OCI-LY7 (cell line): Measurements from ENCODE around the gene ARL2.

Experiments
- EZH2phosphoT487 ChIP-seq: fragments of 200-600 bp; sonication (generic); IDR thresholded peaks from 2 replicates; pipeline ENCODE4 v1.6.1; 2018; ENCODE audit warnings: low read depth, borderline replicate concordance, mild to moderate bottlenecking, mixed run types, antibody characterized with exemption, low read length, moderate library complexity, mixed read lengths
- TF ChIP-seq, protein P1 (sequence below): fragments of 200-600 bp; sonication (generic); conservative IDR thresholded peaks from 2 replicates; pipeline ENCODE4 v1.5.1; 2014; ENCODE audit warnings: mild to moderate bottlenecking, antibody characterized with exemption, low read length, moderate library complexity, mixed read lengths

- TF ChIP-seq, protein P1, sequence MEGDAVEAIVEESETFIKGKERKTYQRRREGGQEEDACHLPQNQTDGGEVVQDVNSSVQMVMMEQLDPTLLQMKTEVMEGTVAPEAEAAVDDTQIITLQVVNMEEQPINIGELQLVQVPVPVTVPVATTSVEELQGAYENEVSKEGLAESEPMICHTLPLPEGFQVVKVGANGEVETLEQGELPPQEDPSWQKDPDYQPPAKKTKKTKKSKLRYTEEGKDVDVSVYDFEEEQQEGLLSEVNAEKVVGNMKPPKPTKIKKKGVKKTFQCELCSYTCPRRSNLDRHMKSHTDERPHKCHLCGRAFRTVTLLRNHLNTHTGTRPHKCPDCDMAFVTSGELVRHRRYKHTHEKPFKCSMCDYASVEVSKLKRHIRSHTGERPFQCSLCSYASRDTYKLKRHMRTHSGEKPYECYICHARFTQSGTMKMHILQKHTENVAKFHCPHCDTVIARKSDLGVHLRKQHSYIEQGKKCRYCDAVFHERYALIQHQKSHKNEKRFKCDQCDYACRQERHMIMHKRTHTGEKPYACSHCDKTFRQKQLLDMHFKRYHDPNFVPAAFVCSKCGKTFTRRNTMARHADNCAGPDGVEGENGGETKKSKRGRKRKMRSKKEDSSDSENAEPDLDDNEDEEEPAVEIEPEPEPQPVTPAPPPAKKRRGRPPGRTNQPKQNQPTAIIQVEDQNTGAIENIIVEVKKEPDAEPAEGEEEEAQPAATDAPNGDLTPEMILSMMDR: no peak
- no peak for TF ChIP-seq EZH2phosphoT487
Measured at GRCh38 chr11:65014726-65015227, 817 bp downstream of the ARL2 start.
